HepG2 (cell line): ENCODE data around the gene P2RY8. TPM values are rescaled to one million over a fixed set of nuclear protein-coding genes. Genes with fewer than 3 reads are reported as not detected.

Source experiments
- ATAC-seq: fragments of 200-7000 bp; cut with Tn5 transposase; 3 replicates; pipeline ENCODE4 v1.9.1; 2020; ENCODE audit warnings: mild to moderate bottlenecking, moderate library complexity
- BruUV-seq: library from RNA; stranded (reverse); fragments of 400-500 nt; replicated peaks from 2 replicates; lab custom pipeline; 2021; lab: Mats Ljungman, UMichigan
- CTCF ChIA-PET: fragments of 300-600 bp; formaldehyde crosslinking; extraction: SDS; loops from one replicate; lab custom pipeline; 2021; ENCODE audit warnings: low total read pairs, inconsistent platforms, low intra/inter-chr PET ratio; lab: Yijun Ruan, JAX
- POLR2A ChIA-PET: fragments of 350-600 bp; sonication (Branson Sonifier 250); formaldehyde crosslinking; loops from one replicate; lab custom pipeline; 2020; ENCODE audit warnings: antibody characterized with exemption, inconsistent platforms; lab: Yijun Ruan, JAX
- DNase-seq: peaks from one replicate; pipeline ENCODE4 v3.0.0-alpha.2; 2015; ENCODE audit warnings: low spot score
- FAIRE-seq: peaks from 3 replicates; lab custom pipeline; 2011; peaks lifted over from hg19 to GRCh38; lab: Jason Lieb, UNC
- H2AFZ ChIP-seq: one replicate; pipeline ENCODE4 v1.6.1; 2011; ENCODE audit warnings: low read length, inconsistent platforms
- H3K27ac ChIP-seq: fragments of 300-600 bp; 3 replicates; pipeline ENCODE4 v1.8.0; 2011; ENCODE audit warnings: mixed run types, mild to moderate bottlenecking, mixed read lengths, low read length, inconsistent platforms; ENCODE audit not compliant: insufficient read depth; ENCODE audit errors: extremely low read length
- H3K27me3 ChIP-seq, 2 experiments: fragments of 200-600 bp in 1 of 2; 2 replicates in 1 of 2; 3 replicates in 1 of 2; pipeline versions ENCODE4 v1.6.0 to v1.8.0; 2011; ENCODE audit warnings: low read length in 2 of 2, mild to moderate bottlenecking in 2 of 2, moderate library complexity in 2 of 2, inconsistent platforms in 1 of 2; ENCODE audit not compliant: insufficient read depth in 2 of 2, control insufficient read depth in 1 of 2
- H3K36me3 ChIP-seq, 2 experiments: fragments of 200-600 bp in 1 of 2; replicated peaks in 1 of 2; 2 replicates in 1 of 2; 3 replicates in 1 of 2; pipeline versions ENCODE4 v1.5.1 to v1.8.0; 2011; ENCODE audit warnings: low read length in 2 of 2, inconsistent platforms in 1 of 2; ENCODE audit not compliant: insufficient read depth in 2 of 2, control insufficient read depth in 1 of 2
- H3K4me1 ChIP-seq: 2 replicates; pipeline ENCODE4 v1.5.1; 2012; ENCODE audit warnings: low read length, inconsistent platforms; ENCODE audit not compliant: insufficient read depth
- H3K4me2 ChIP-seq: 2 replicates; pipeline ENCODE4 v1.6.0; 2011; ENCODE audit warnings: low read depth, low read length, inconsistent platforms
- H3K4me3 ChIP-seq, 3 experiments: fragments of 200-600 bp in 1 of 3; sonication (generic), shearing (Covaris generic) in 1 of 3; replicated peaks in 1 of 3; 2 replicates each; pipeline ENCODE4 v1.5.1; 2011 to 2016; ENCODE audit warnings: low read length in 3 of 3, inconsistent platforms in 2 of 3, low read depth in 2 of 3, mild to moderate bottlenecking in 2 of 3, control low read depth in 1 of 3, mixed read lengths in 1 of 3; ENCODE audit not compliant: insufficient read depth in 1 of 3
- H3K79me2 ChIP-seq: one replicate; pipeline ENCODE4 v1.6.1; 2011; ENCODE audit warnings: low read length, inconsistent platforms; ENCODE audit not compliant: insufficient read depth
- H3K9ac ChIP-seq: 2 replicates; pipeline ENCODE4 v1.6.0; 2011; ENCODE audit warnings: mild to moderate bottlenecking, low read depth, low read length, inconsistent platforms; ENCODE audit not compliant: insufficient read depth
- H3K9me3 ChIP-seq: 2 replicates; pipeline ENCODE4 v1.5.1; 2012; ENCODE audit warnings: mild to moderate bottlenecking, low read length
- H4K20me1 ChIP-seq: 2 replicates; pipeline ENCODE4 v1.6.0; 2011; ENCODE audit warnings: inconsistent platforms, mild to moderate bottlenecking, low read length, moderate library complexity; ENCODE audit not compliant: insufficient read depth
- EHMT2 ChIP-seq: fragments of 200-600 bp; sonication (generic); IDR thresholded peaks from 2 replicates; pipeline ENCODE4 v1.7.0; 2017; ENCODE audit warnings: antibody characterized with exemption, low read depth, low read length, borderline replicate concordance
- FOXA3 ChIP-seq: IDR thresholded peaks from 2 replicates; pipeline ENCODE4 v1.6.1; 2016; ENCODE audit warnings: missing genetic modification reagents, missing compliant biosample characterization
- HDAC2 ChIP-seq: sonication (generic); formaldehyde crosslinking; IDR thresholded peaks from 2 replicates; pipeline ENCODE4 v1.4.0; 2020; ENCODE audit warnings: missing genetic modification reagents
- KAT2B ChIP-seq: fragments of 150-350 bp; IDR thresholded peaks from 2 replicates; pipeline ENCODE4 v1.6.1; 2014; ENCODE audit warnings: low read depth, low read length, borderline replicate concordance
- POLR2AphosphoS2 ChIP-seq: IDR thresholded peaks from 2 replicates; pipeline ENCODE4 v1.6.1; 2011; ENCODE audit warnings: low read depth, low read length, improper control_type of control experiment
- SP1 ChIP-seq, 2 experiments: fragments of 450-650 bp in 1 of 2; sonication (generic) in 1 of 2; formaldehyde crosslinking in 1 of 2; IDR thresholded peaks; 2 replicates each; pipeline versions ENCODE4 v1.4.0 to v1.6.1; 2016 to 2020; ENCODE audit warnings: missing genetic modification reagents in 1 of 2
- XRCC5 ChIP-seq: fragments of 200-400 bp; formaldehyde crosslinking; optimal IDR thresholded peaks from 2 replicates; pipeline ENCODE3; 2017; ENCODE audit warnings: mild to moderate bottlenecking, low read length
- ZNF136 ChIP-seq: sonication (generic); formaldehyde crosslinking; IDR thresholded peaks from 2 replicates; pipeline ENCODE4 v1.8.1; 2022; ENCODE audit warnings: low read depth, mild to moderate bottlenecking, moderate library complexity, missing genetic modification reagents
- ZNF75D ChIP-seq: sonication (generic); formaldehyde crosslinking; IDR thresholded peaks from 2 replicates; pipeline ENCODE4 v1.8.1; 2023; ENCODE audit warnings: missing genetic modification reagents, mild to moderate bottlenecking, borderline replicate concordance
- WGBS: methylation state at CpG from one replicate; pipeline ENCODE4 v1.1.6; 2017; ENCODE audit warnings: low lambda C conversion rate; 5-methylcytosine and 5-hydroxymethylcytosine counted together
- in situ Hi-C: cut with HindIII; loops from 2 replicates; pipeline ENCODE4 v1.10.0; 2017; ENCODE audit warnings: low pct_unique_long_range_greater_than_20kb; ENCODE audit not compliant: extremely low pct_ligation_motif_present
- intact Hi-C: fragments of 100-400 bp; cut with micrococcal nuclease; formaldehyde crosslinking; loops from one replicate; pipeline ENCODE4 v1.10.0; 2022; ENCODE audit not compliant: unreplicated experiment
- polyA plus RNA-seq, 8 experiments: library from polyadenylated mRNA; depleted of rRNA in 3 of 8; stranded (reverse) in 7 of 8; unstranded in 1 of 8; fragments of >200 nt; fragmentation: Illumina TruSeq in 4 of 8; extraction: Trizol in 4 of 8; gene quantifications; 2 replicates each; pipeline versions ENCODE4 v1.2.1 to v1.2.3, GENCODE V29; 2011 to 2016; ENCODE audit warnings: low read depth in 4 of 8, missing spikeins in 1 of 8, mixed read lengths in 1 of 8; ENCODE audit not compliant: insufficient read depth in 1 of 8
- total RNA-seq, 5 experiments: library from RNA; depleted of rRNA; stranded (reverse); fragments of >200 nt; fragmentation: Illumina TruSeq; extraction: Trizol; gene quantifications; 2 replicates each; pipeline ENCODE4 v1.2.3, GENCODE V29; 2016; ENCODE audit warnings: low read depth in 1 of 5
- TF ChIP-seq, protein P1 (sequence below): sonication (generic); formaldehyde crosslinking; IDR thresholded peaks from 2 replicates; pipeline ENCODE4 v1.4.0; 2020; ENCODE audit warnings: missing genetic modification reagents
- TF ChIP-seq, protein P2 (sequence below): sonication (generic); formaldehyde crosslinking; conservative IDR thresholded peaks from 2 replicates; pipeline ENCODE4 v1.5.0; 2020; ENCODE audit warnings: missing genetic modification reagents
- TF ChIP-seq, protein P3 (sequence below): sonication (generic); formaldehyde crosslinking; IDR thresholded peaks from 2 replicates; pipeline ENCODE4 v1.8.0; 2022; ENCODE audit warnings: mild to moderate bottlenecking, missing genetic modification reagents, moderate library complexity
- TF ChIP-seq, protein P4 (sequence below): sonication (generic); formaldehyde crosslinking; conservative IDR thresholded peaks from 2 replicates; pipeline ENCODE4 v1.4.0; 2020; ENCODE audit warnings: mild to moderate bottlenecking, missing genetic modification reagents, moderate library complexity

The P2RY8 gene
- total and polyA plus RNA-seq, 2 of the 13 experiments (the other 11 are each of a cell fraction or from before 2014, with no cell fraction given): 1.0 to 1.3 TPM

DNA sequence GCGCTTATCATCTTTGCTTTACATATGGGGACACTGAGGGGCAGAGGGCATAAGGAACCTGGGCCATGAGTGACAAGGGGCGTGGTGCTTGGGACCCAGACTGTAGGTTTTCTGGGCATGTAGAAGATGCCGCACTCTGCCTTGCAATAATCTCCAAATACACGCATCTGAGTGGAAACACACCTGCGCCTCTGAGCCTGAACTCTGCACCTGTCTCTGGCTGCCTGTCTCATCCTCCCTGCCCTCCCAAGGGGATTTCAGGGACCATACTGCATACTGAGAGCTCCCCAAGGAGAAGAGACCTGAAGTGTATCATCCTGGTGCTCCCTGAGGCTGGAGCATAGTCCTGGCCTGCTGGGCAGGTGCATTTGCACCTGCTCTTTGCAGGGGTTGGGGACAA, 49.6 kb downstream of the P2RY8 start (continued):
- TF ChIP-seq, protein P1, sequence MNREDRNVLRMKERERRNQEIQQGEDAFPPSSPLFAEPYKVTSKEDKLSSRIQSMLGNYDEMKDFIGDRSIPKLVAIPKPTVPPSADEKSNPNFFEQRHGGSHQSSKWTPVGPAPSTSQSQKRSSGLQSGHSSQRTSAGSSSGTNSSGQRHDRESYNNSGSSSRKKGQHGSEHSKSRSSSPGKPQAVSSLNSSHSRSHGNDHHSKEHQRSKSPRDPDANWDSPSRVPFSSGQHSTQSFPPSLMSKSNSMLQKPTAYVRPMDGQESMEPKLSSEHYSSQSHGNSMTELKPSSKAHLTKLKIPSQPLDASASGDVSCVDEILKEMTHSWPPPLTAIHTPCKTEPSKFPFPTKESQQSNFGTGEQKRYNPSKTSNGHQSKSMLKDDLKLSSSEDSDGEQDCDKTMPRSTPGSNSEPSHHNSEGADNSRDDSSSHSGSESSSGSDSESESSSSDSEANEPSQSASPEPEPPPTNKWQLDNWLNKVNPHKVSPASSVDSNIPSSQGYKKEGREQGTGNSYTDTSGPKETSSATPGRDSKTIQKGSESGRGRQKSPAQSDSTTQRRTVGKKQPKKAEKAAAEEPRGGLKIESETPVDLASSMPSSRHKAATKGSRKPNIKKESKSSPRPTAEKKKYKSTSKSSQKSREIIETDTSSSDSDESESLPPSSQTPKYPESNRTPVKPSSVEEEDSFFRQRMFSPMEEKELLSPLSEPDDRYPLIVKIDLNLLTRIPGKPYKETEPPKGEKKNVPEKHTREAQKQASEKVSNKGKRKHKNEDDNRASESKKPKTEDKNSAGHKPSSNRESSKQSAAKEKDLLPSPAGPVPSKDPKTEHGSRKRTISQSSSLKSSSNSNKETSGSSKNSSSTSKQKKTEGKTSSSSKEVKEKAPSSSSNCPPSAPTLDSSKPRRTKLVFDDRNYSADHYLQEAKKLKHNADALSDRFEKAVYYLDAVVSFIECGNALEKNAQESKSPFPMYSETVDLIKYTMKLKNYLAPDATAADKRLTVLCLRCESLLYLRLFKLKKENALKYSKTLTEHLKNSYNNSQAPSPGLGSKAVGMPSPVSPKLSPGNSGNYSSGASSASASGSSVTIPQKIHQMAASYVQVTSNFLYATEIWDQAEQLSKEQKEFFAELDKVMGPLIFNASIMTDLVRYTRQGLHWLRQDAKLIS (CRISPR knock-in tag): no peak
- TF ChIP-seq FOXA3 (CRISPR knock-in tag): no peak
- TF ChIP-seq ZNF136 (CRISPR knock-in tag): no peak
- no peak for TF ChIP-seq POLR2AphosphoS2
- TF ChIP-seq HDAC2 (CRISPR knock-in tag): no peak
- no peak for TF ChIP-seq ZNF75D (CRISPR knock-in tag)
- TF ChIP-seq, all 625 proteins: peak for 0

DNA sequence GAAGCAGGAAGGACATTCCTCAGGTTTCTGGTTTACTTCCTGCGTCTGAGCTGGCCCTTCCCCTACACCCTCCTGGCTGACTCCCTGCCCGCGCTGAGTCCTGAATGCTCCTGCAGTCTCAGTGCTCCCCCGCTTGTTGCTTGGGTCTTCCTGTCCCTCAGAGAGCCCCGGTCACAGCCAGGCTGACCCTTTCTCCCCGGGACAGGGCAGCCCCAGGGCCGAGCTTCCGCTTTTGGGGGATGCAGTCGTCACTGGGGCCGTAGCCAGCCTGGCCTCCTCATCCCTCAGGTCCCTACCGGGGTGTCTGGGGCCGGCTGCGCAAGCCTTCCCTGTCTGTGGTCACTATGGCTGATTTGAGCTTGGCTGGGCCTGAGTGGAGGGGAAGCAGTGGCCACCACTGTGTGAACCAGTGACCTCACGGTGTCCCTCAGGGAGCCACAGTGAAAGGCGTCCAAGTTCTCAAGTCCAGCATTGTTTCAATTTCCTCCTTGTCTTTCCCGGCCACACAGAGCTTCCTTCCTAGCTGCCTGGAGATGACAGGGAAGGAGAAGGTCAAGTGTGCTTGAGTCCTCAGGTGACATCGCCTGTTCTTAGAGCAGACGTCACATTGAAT, 50.1 kb downstream of the P2RY8 start:
- no peak for DNase-seq
- no peaks in the 10 kb centered on the region for H3K79me2 ChIP-seq
- no peak for FAIRE-seq
- CTCF ChIA-PET: no interaction called here
- BruUV-seq: no TSS peak
- no peaks in the 10 kb centered on the region for H3K9me3 ChIP-seq
- no peaks in the 10 kb centered on the region for H3K36me3 ChIP-seq
- no peaks in the 10 kb centered on the region for H4K20me1 ChIP-seq
- no peak overlapping the region for H3K9ac ChIP-seq
- in situ Hi-C loops (no loop called here), intact Hi-C loops (no loop called here)
- H3K4me2 ChIP-seq: no peak overlapping the region
- peaks cover 21% of the 10 kb centered on the region for H3K4me1 ChIP-seq
- no peak overlapping the region for H2AFZ ChIP-seq
- POLR2A ChIA-PET: no interaction called here
- 71% methylated on average over 13 of the region's 18 CpGs for WGBS
- H3K27me3 ChIP-seq: no peaks in the 10 kb centered on the region
- ATAC-seq: no peak
- H3K4me3 ChIP-seq: no peak overlapping the region
- no peak overlapping the region for H3K27ac ChIP-seq
- TF ChIP-seq KAT2B (no peak), EHMT2 (no peak), XRCC5 (no peak), SP1 (IDR thresholded peaks at IDR 0.05) (no peak), SP1 (CRISPR knock-in tag; IDR thresholded peaks at IDR 0.05) (no peak)
- TF ChIP-seq, protein P2, sequence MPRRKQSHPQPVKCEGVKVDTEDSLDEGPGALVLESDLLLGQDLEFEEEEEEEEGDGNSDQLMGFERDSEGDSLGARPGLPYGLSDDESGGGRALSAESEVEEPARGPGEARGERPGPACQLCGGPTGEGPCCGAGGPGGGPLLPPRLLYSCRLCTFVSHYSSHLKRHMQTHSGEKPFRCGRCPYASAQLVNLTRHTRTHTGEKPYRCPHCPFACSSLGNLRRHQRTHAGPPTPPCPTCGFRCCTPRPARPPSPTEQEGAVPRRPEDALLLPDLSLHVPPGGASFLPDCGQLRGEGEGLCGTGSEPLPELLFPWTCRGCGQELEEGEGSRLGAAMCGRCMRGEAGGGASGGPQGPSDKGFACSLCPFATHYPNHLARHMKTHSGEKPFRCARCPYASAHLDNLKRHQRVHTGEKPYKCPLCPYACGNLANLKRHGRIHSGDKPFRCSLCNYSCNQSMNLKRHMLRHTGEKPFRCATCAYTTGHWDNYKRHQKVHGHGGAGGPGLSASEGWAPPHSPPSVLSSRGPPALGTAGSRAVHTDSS: no peak
- TF ChIP-seq, protein P3, sequence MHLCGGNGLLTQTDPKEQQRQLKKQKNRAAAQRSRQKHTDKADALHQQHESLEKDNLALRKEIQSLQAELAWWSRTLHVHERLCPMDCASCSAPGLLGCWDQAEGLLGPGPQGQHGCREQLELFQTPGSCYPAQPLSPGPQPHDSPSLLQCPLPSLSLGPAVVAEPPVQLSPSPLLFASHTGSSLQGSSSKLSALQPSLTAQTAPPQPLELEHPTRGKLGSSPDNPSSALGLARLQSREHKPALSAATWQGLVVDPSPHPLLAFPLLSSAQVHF (CRISPR knock-in tag): no peak
- TF ChIP-seq, protein P4, sequence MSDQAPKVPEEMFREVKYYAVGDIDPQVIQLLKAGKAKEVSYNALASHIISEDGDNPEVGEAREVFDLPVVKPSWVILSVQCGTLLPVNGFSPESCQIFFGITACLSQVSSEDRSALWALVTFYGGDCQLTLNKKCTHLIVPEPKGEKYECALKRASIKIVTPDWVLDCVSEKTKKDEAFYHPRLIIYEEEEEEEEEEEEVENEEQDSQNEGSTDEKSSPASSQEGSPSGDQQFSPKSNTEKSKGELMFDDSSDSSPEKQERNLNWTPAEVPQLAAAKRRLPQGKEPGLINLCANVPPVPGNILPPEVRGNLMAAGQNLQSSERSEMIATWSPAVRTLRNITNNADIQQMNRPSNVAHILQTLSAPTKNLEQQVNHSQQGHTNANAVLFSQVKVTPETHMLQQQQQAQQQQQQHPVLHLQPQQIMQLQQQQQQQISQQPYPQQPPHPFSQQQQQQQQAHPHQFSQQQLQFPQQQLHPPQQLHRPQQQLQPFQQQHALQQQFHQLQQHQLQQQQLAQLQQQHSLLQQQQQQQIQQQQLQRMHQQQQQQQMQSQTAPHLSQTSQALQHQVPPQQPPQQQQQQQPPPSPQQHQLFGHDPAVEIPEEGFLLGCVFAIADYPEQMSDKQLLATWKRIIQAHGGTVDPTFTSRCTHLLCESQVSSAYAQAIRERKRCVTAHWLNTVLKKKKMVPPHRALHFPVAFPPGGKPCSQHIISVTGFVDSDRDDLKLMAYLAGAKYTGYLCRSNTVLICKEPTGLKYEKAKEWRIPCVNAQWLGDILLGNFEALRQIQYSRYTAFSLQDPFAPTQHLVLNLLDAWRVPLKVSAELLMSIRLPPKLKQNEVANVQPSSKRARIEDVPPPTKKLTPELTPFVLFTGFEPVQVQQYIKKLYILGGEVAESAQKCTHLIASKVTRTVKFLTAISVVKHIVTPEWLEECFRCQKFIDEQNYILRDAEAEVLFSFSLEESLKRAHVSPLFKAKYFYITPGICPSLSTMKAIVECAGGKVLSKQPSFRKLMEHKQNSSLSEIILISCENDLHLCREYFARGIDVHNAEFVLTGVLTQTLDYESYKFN (CRISPR knock-in tag): no peak
